Transverse colon (tissue), 4 donors: Measurements from ENCODE around the gene DCP1A. TPM values are rescaled to one million over a fixed set of nuclear protein-coding genes. Genes with fewer than 3 reads are reported as not detected.

ENCODE experiments used
- DNase-seq: peaks from one replicate; pipeline ENCODE4 v3.0.0-alpha.2; 2019
- H3K27ac ChIP-seq, 4 donors: fragments of 200-600 bp; sonication (generic); 2 replicates each; pipeline ENCODE4 v1.5.1; 2016 to 2018; ENCODE audit warnings: inconsistent platforms in 4 of 4
- H3K27me3 ChIP-seq: fragments of 200-600 bp; sonication (generic); 2 replicates; pipeline ENCODE4 v1.5.1; 2017; ENCODE audit warnings: inconsistent platforms
- H3K36me3 ChIP-seq, 4 donors: fragments of 200-600 bp; sonication (generic); 2 replicates each; pipeline ENCODE4 v1.5.1; 2017 to 2019; ENCODE audit warnings: inconsistent platforms in 4 of 4
- H3K4me1 ChIP-seq, 4 donors: fragments of 200-600 bp; sonication (generic); 2 replicates each; pipeline ENCODE4 v1.5.1; 2017 to 2020; ENCODE audit warnings: inconsistent platforms in 4 of 4
- H3K4me3 ChIP-seq, 4 donors: fragments of 200-600 bp; sonication (generic); 1 replicate in 1 of 4; 2 replicates in 3 of 4; pipeline versions ENCODE4 v1.5.1 to v1.6.1; 2017 to 2019; ENCODE audit warnings: inconsistent platforms in 4 of 4
- H3K9me3 ChIP-seq, 2 donors: fragments of 200-600 bp; sonication (generic); 2 replicates each; pipeline ENCODE4 v1.5.1; 2017 to 2019; ENCODE audit warnings: inconsistent platforms in 2 of 2
- CTCF ChIP-seq, 5 experiments: fragments of 200-600 bp in 3 of 5; fragments of 450-650 bp in 2 of 5; sonication (generic) in 3 of 5; IDR thresholded peaks; 1 replicate in 2 of 5; 2 replicates in 3 of 5; pipeline ENCODE4 v1.5.1; 2016 to 2017; ENCODE audit warnings: antibody characterized with exemption in 5 of 5, inconsistent platforms in 3 of 5, mild to moderate bottlenecking in 2 of 5, moderate library complexity in 1 of 5
- EP300 ChIP-seq: sonication (generic); formaldehyde crosslinking; IDR thresholded peaks from one replicate; pipeline ENCODE4 v1.6.1; 2017; ENCODE audit warnings: antibody characterized with exemption, low read depth
- POLR2A ChIP-seq: fragments of 450-650 bp; IDR thresholded peaks from one replicate; pipeline ENCODE4 v1.6.1; 2016; ENCODE audit warnings: antibody characterized with exemption, mild to moderate bottlenecking, moderate library complexity
- POLR2AphosphoS5 ChIP-seq, 3 donors: sonication (generic); formaldehyde crosslinking; IDR thresholded peaks; one replicate each; pipeline ENCODE4 v1.6.1; 2016; ENCODE audit warnings: antibody characterized with exemption in 3 of 3
- WGBS, 2 donors: methylation state at CpG; one replicate each; pipeline ENCODE4 v1.1.5; 2018; ENCODE audit warnings: low coverage in 1 of 2; 5-methylcytosine and 5-hydroxymethylcytosine counted together
- in situ Hi-C, 4 donors: fragments of 200-750 bp; cut with MboI; loops; one replicate each; pipeline versions ENCODE4 v1.15.0 to v1.15.1; 2017; ENCODE audit warnings: low sequenced_read_pairs in 3 of 4, low pct_ligation_motif_present in 1 of 4, low pct_unique_long_range_greater_than_20kb in 1 of 4
- intact Hi-C: fragments of 100-400 bp; cut with DNase I; formaldehyde crosslinking; loops from one replicate; pipeline ENCODE4 v1.15.1; 2023; ENCODE audit warnings: low total_unique reads
- total RNA-seq, 4 donors: library from RNA; depleted of rRNA; stranded (reverse); fragments of >200 nt; gene quantifications; one replicate each; pipeline ENCODE4 v1.1.0, GENCODE V29; 2016

The DCP1A gene
- total RNA-seq, 4 donors from 2014 or later = 11.6 to 22.4 (median 17.2) TPM

- H3K4me3 ChIP-seq = no peak overlapping the region
- TF ChIP-seq CTCF (IDR thresholded peaks at IDR 0.05) = no peak
- no peak for TF ChIP-seq POLR2AphosphoS5 (IDR thresholded peaks at IDR 0.05)
- in situ Hi-C loops = no loop called here
- no peaks in the 10 kb centered on the region for H3K36me3 ChIP-seq
- intact Hi-C loops = loop anchor here (10.0 kb wide), 1 partner anchor 632 kb away; the partner anchor contains the start of gene ACTR8
- no peaks in the 10 kb centered on the region for H3K9me3 ChIP-seq
- no peak for DNase-seq
- peak overlapping the region; percentile 30 to 38 (median 37) for H3K27ac ChIP-seq
- 41 to 48% methylated on average over 9 to 10 of the region's 10 CpGs for WGBS, 2 donors
- no peaks in the 10 kb centered on the region for H3K27me3 ChIP-seq
- peaks cover 17 to 75% (median 56%) of the 10 kb centered on the region in 4 donors for H3K4me1 ChIP-seq
These were observed 95.0 kb downstream of the DCP1A start for GRCh38 chr3:53252096-53252946.

- 90% methylated on average over 4 of the region's 4 CpGs; no CpG with 5 or more reads in 1 of the 2 donors for WGBS, 2 donors
- Histone ChIP-seq H3K27me3 (no peaks in the 10 kb centered on the region), H3K4me1 (peaks cover 17 to 72% (median 52%) of the 10 kb centered on the region in 4 donors), H3K4me3 (no peak overlapping the region), H3K9me3 (no peaks in the 10 kb centered on the region), H3K36me3 (no peaks in the 10 kb centered on the region), H3K27ac (peak overlapping the region in 3 of 4 donors; percentile 2 to 38 (median 37))
- TF ChIP-seq EP300 (no peak), CTCF (IDR thresholded peaks at IDR 0.05) (no peak), POLR2A (no peak), POLR2AphosphoS5 (IDR thresholded peaks at IDR 0.05) (no peak)
- DNase-seq = no peak
- in situ Hi-C loops (no loop called here), intact Hi-C loops (loop anchor here (10.0 kb wide), 1 partner anchor 634 kb away; the partner anchor contains the start of gene ACTR8)
These were observed 96.3 kb downstream of the DCP1A start for GRCh38 chr3:53250881-53251605.

- Histone ChIP-seq H3K4me1 (peaks cover 17 to 72% (median 53%) of the 10 kb centered on the region in 4 donors), H3K27me3 (no peaks in the 10 kb centered on the region), H3K36me3 (no peaks in the 10 kb centered on the region), H3K4me3 (no peak overlapping the region), H3K9me3 (no peaks in the 10 kb centered on the region), H3K27ac (peak overlapping the region; percentile 8 to 38 (median 24))
- TF ChIP-seq POLR2AphosphoS5 (IDR thresholded peaks at IDR 0.05) = no peak
- no peak for TF ChIP-seq EP300
- TF ChIP-seq CTCF (IDR thresholded peaks at IDR 0.05) = no peak
- TF ChIP-seq POLR2A = no peak
- no peak for DNase-seq
- intact Hi-C loops = loop anchor here (10.0 kb wide), 1 partner anchor 634 kb away; the partner anchor contains the start of gene ACTR8
- WGBS, 2 donors = 83 to 96% methylated on average over 1 to 3 of the region's 3 CpGs
- in situ Hi-C loops = no loop called here
These were observed 96.9 kb downstream of the DCP1A start for GRCh38 chr3:53250453-53250852.

GRCh38 chr3:53248161-53248560, 99.2 kb downstream of the DCP1A start:
- H3K4me3 ChIP-seq = no peak overlapping the region
- no peak overlapping the region for H3K27ac ChIP-seq
- in situ Hi-C loops (no loop called here), intact Hi-C loops (no loop called here)
- TF ChIP-seq POLR2A = no peak
- no peak for TF ChIP-seq CTCF (IDR thresholded peaks at IDR 0.05)
- no peak for TF ChIP-seq EP300
- TF ChIP-seq POLR2AphosphoS5 (IDR thresholded peaks at IDR 0.05) = no peak
- WGBS, 2 donors = 46 to 61% methylated on average over 5 to 6 of the region's 6 CpGs
- DNase-seq = no peak
- no peaks in the 10 kb centered on the region for H3K36me3 ChIP-seq
- peaks cover 10 to 67% (median 51%) of the 10 kb centered on the region in 4 donors for H3K4me1 ChIP-seq
- H3K27me3 ChIP-seq = no peaks in the 10 kb centered on the region
- H3K9me3 ChIP-seq = no peaks in the 10 kb centered on the region
